CD14-positive monocyte (primary cell): ENCODE results near the gene TTC9B. TPM values are rescaled to one million over a fixed set of nuclear protein-coding genes. Genes with fewer than 3 reads are reported as not detected.
A peak's percentile ranks its signal among the peaks of the same experiment; 100 is the strongest.

ENCODE experiments used
- DNase-seq, 3 donors: peaks; one replicate each; pipeline ENCODE4 v3.0.0-alpha.2; 2011 to 2022
- H2AFZ ChIP-seq: 2 replicates; pipeline ENCODE4 v1.6.0; 2012; ENCODE audit warnings: mild to moderate bottlenecking, low read depth, low read length, inconsistent platforms; ENCODE audit not compliant: insufficient read depth, poor library complexity, severe bottlenecking
- H3K27ac ChIP-seq, 2 donors: 1 replicate in 1 of 2; 2 replicates in 1 of 2; pipeline ENCODE4 v1.5.1; 2012 to 2013; ENCODE audit warnings: low read length in 2 of 2, control low read depth in 1 of 2, inconsistent platforms in 1 of 2, low read depth in 1 of 2, mild to moderate bottlenecking in 1 of 2
- H3K27me3 ChIP-seq, 2 donors: one replicate each; pipeline versions ENCODE4 v1.6.0 to v1.6.1; 2011 to 2013; ENCODE audit warnings: low read length in 2 of 2; ENCODE audit not compliant: control insufficient read depth in 2 of 2, insufficient read depth in 2 of 2
- H3K36me3 ChIP-seq, 2 donors: replicated peaks in 1 of 2; 1 replicate in 1 of 2; 2 replicates in 1 of 2; pipeline versions ENCODE4 v1.5.1 to v1.6.1; 2012 to 2013; ENCODE audit warnings: low read length in 2 of 2, control low read depth in 1 of 2, inconsistent platforms in 1 of 2, mild to moderate bottlenecking in 1 of 2; ENCODE audit not compliant: insufficient read depth in 2 of 2, control insufficient read depth in 1 of 2
- H3K4me1 ChIP-seq, 2 donors: 1 replicate in 1 of 2; 2 replicates in 1 of 2; pipeline versions ENCODE4 v1.5.1 to v1.6.1; 2012 to 2013; ENCODE audit warnings: low read length in 2 of 2, control low read depth in 1 of 2, inconsistent platforms in 1 of 2, mild to moderate bottlenecking in 1 of 2, moderate library complexity in 1 of 2; ENCODE audit not compliant: insufficient read depth in 2 of 2, control insufficient read depth in 1 of 2
- H3K4me2 ChIP-seq: replicated peaks from 2 replicates; pipeline ENCODE3; 2012; ENCODE audit warnings: low read length, moderate library complexity, mild to moderate bottlenecking; ENCODE audit not compliant: poor library complexity, severe bottlenecking; ENCODE audit errors: extremely low read depth
- H3K4me3 ChIP-seq, 3 experiments: fragments of 200-600 bp in 1 of 3; sonication (generic) in 1 of 3; replicated peaks in 1 of 3; 1 replicate in 2 of 3; 2 replicates in 1 of 3; pipeline ENCODE4 v1.5.1; 2011 to 2013; ENCODE audit warnings: low read length in 3 of 3, mild to moderate bottlenecking in 3 of 3, control low read depth in 2 of 3, low read depth in 2 of 3, inconsistent platforms in 1 of 3, moderate library complexity in 1 of 3
- H3K79me2 ChIP-seq: 2 replicates; pipeline ENCODE4 v1.6.0; 2012; ENCODE audit warnings: mild to moderate bottlenecking, control low read depth, inconsistent platforms, low read length, moderate library complexity; ENCODE audit not compliant: insufficient read depth
- H3K9ac ChIP-seq: 2 replicates; pipeline ENCODE4 v1.6.0; 2017; ENCODE audit warnings: low read length, mild to moderate bottlenecking; ENCODE audit not compliant: insufficient read depth, poor library complexity, severe bottlenecking
- H3K9me3 ChIP-seq, 2 donors: replicated peaks in 1 of 2; 1 replicate in 1 of 2; 2 replicates in 1 of 2; pipeline versions ENCODE4 v1.5.1 to v1.6.1; 2012 to 2013; ENCODE audit warnings: low read length in 2 of 2, control low read depth in 1 of 2; ENCODE audit not compliant: control insufficient read depth in 1 of 2, insufficient read depth in 1 of 2
- H4K20me1 ChIP-seq: 2 replicates; pipeline ENCODE4 v1.6.0; 2012; ENCODE audit warnings: mild to moderate bottlenecking, low read length, control low read depth, moderate library complexity; ENCODE audit not compliant: insufficient read depth
- H3K27ac Mint-ChIP-seq, 7 donors: one replicate each; pipeline ENCODE4 v1.8.0; 2020; ENCODE audit warnings: mild to moderate bottlenecking in 7 of 7, mixed read lengths in 7 of 7, moderate library complexity in 6 of 7, inconsistent platforms in 2 of 7
- H3K27me3 Mint-ChIP-seq, 3 donors: one replicate each; pipeline ENCODE4 v1.8.0; 2021 to 2022; ENCODE audit warnings: low read depth in 3 of 3, mild to moderate bottlenecking in 3 of 3, mixed read lengths in 3 of 3, moderate library complexity in 3 of 3, inconsistent platforms in 1 of 3
- H3K36me3 Mint-ChIP-seq, 2 donors: one replicate each; pipeline ENCODE4 v1.8.0; 2020; ENCODE audit warnings: mixed read lengths in 2 of 2, inconsistent platforms in 1 of 2, mild to moderate bottlenecking in 1 of 2
- H3K4me1 Mint-ChIP-seq: one replicate; pipeline ENCODE4 v1.8.0; 2020; ENCODE audit warnings: mild to moderate bottlenecking, mixed read lengths
- H3K4me3 Mint-ChIP-seq, 2 donors: one replicate each; pipeline ENCODE4 v1.8.0; 2020; ENCODE audit warnings: mild to moderate bottlenecking in 2 of 2, mixed read lengths in 2 of 2, moderate library complexity in 1 of 2
- H3K9me3 Mint-ChIP-seq, 7 donors: one replicate each; pipeline ENCODE4 v1.8.0; 2020 to 2022; ENCODE audit warnings: mixed read lengths in 7 of 7, mild to moderate bottlenecking in 6 of 7, moderate library complexity in 6 of 7, inconsistent platforms in 2 of 7
- CTCF ChIP-seq: fragments of 200-600 bp; IDR thresholded peaks from one replicate; pipeline ENCODE4 v1.8.0; 2022; ENCODE audit warnings: antibody characterized with exemption, mild to moderate bottlenecking
- WGBS: methylation state at CpG from one replicate; pipeline ENCODE4 v1.1.5; 2013; ENCODE audit warnings: missing lambda C conversion rate; ENCODE audit not compliant: insufficient coverage; 5-methylcytosine and 5-hydroxymethylcytosine counted together
- intact Hi-C, 2 donors: fragments of 100-400 bp; cut with micrococcal nuclease; formaldehyde crosslinking; loops; one replicate each; pipeline versions ENCODE4 v1.15.0 to v1.15.1; 2023
- polyA plus RNA-seq, 3 donors: library from polyadenylated mRNA; depleted of rRNA in 1 of 3; unstranded in 2 of 3; stranded (reverse) in 1 of 3; fragments of 300-500 nt in 2 of 3; fragments of >200 nt in 1 of 3; fragmentation: Illumina TruSeq in 2 of 3; gene quantifications; 1 replicate in 2 of 3; 2 replicates in 1 of 3; pipeline ENCODE4 v1.2.3, GENCODE V29; 2012 to 2021

Gene TTC9B
- polyA plus RNA-seq, 3 donors: not detected

- no peaks in the 10 kb centered on the region for H3K27me3 ChIP-seq
- no peak for TF ChIP-seq CTCF
- WGBS: 95% methylated on average over 14 of the region's 15 CpGs
- Mint-ChIP-seq H3K27ac (peak overlapping the region in 3 of 7 donors; percentile 15 to 41 (median 34)), H3K4me1 (peaks cover 13% of the 10 kb centered on the region), H3K4me3 (no peak overlapping the region), H3K36me3 (peaks cover 45 to 66% of the 10 kb centered on the region in 2 donors), H3K9me3 (peaks cover 0 to 2% (median 0%) of the 10 kb centered on the region in 7 donors), H3K27me3 (peaks cover 0 to 3% (median 0%) of the 10 kb centered on the region in 3 donors)
- H4K20me1 ChIP-seq: peaks cover 97% of the 10 kb centered on the region
- no peak overlapping the region for H2AFZ ChIP-seq
- no peak overlapping the region for H3K4me3 ChIP-seq
- H3K4me2 ChIP-seq: no peak overlapping the region
- no peak for DNase-seq
- H3K4me1 ChIP-seq: peaks cover 2 to 8% of the 10 kb centered on the region in 2 donors
- intact Hi-C loops: no loop called here
- H3K9ac ChIP-seq: no peak overlapping the region
- H3K36me3 ChIP-seq: peaks cover 38 to 69% of the 10 kb centered on the region in 2 donors
- peaks cover 75% of the 10 kb centered on the region for H3K79me2 ChIP-seq
- H3K9me3 ChIP-seq: no peaks in the 10 kb centered on the region
- H3K27ac ChIP-seq: no peak overlapping the region
These were observed 48.9 kb upstream of the TTC9B start for GRCh38 chr19:40266912-40267600.

GRCh38 chr19:40266119-40266518, 47.9 kb upstream of the TTC9B start:
- Histone ChIP-seq H3K79me2 (peaks cover 66% of the 10 kb centered on the region), H3K27ac (no peak overlapping the region), H4K20me1 (peaks cover 95% of the 10 kb centered on the region), H3K4me2 (no peak overlapping the region), H2AFZ (no peak overlapping the region), H3K4me1 (peaks cover 12 to 17% of the 10 kb centered on the region in 2 donors), H3K27me3 (no peaks in the 10 kb centered on the region), H3K4me3 (no peak overlapping the region), H3K9me3 (no peaks in the 10 kb centered on the region), H3K9ac (no peak overlapping the region), H3K36me3 (peaks cover 38 to 68% of the 10 kb centered on the region in 2 donors)
- H3K4me1 Mint-ChIP-seq: peaks cover 20% of the 10 kb centered on the region
- no peak for TF ChIP-seq CTCF
- WGBS: 92% methylated on average over 16 of the region's 17 CpGs
- peaks cover 0 to 2% (median 0%) of the 10 kb centered on the region in 7 donors for H3K9me3 Mint-ChIP-seq
- H3K4me3 Mint-ChIP-seq: no peak overlapping the region
- no peak for DNase-seq
- peaks cover 44 to 65% of the 10 kb centered on the region in 2 donors for H3K36me3 Mint-ChIP-seq
- intact Hi-C loops: no loop called here
- peaks cover 0 to 3% (median 0%) of the 10 kb centered on the region in 3 donors for H3K27me3 Mint-ChIP-seq
- peak overlapping the region in 2 of 7 donors; percentile 61 to 77 for H3K27ac Mint-ChIP-seq
